ENCODE measurements around the gene DOLPP1. TPM values are rescaled to one million over a fixed set of nuclear protein-coding genes. Genes with fewer than 3 reads are reported as not detected.

The DOLPP1 gene
- total and polyA plus RNA-seq, 2 of the 13 experiments (the other 11 are each of a cell fraction or from before 2014, with no cell fraction given): 21.0 to 34.1 TPM

DNA sequence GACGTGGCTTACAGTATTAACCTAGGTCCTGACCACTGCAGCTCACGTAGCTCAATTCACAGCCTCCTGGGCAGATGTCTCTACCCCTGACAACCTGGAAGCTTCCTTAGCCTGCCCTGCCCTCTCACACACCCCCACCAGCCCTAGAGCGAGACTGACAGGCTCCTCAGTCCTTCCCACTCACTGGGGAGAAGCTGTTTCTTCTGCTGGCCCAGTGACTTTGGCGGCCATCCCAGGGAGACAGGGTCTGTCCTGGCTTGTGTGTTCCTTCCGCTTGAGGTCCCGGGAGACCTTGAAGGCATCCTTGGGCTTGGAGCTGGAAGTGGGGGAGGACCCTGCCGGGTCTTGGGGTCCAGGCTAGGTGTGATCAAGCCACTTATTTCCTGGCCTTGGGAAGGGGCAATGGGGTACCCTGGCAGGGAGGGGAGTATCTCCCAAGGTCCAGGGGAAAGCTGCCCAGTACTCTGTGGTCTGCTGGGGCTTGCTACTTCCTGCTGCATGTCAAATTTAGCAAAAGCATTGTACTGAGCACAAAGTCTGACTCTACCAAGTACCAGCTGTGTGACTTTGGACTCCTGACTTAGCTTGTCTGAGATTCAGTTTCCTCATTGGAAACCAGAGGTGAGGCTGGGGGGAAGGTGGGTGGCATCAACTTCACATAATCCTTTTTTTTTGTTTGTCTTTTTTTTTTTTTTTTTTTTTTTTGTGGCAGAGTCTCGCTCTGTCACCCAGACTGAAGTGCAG, 42.6 kb upstream of the DOLPP1 start (continued):
- TF ChIP-seq, protein P1, sequence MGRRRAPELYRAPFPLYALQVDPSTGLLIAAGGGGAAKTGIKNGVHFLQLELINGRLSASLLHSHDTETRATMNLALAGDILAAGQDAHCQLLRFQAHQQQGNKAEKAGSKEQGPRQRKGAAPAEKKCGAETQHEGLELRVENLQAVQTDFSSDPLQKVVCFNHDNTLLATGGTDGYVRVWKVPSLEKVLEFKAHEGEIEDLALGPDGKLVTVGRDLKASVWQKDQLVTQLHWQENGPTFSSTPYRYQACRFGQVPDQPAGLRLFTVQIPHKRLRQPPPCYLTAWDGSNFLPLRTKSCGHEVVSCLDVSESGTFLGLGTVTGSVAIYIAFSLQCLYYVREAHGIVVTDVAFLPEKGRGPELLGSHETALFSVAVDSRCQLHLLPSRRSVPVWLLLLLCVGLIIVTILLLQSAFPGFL (CRISPR knock-in tag; IDR thresholded peaks at IDR 0.05): no peak
- TF ChIP-seq HNF4G (IDR thresholded peaks at IDR 0.05; ENCODE audit: borderline replicate concordance, low read depth, low read length) (peak; percentile 96), HNF4G (CRISPR knock-in tag; IDR thresholded peaks at IDR 0.05; ENCODE audit: borderline replicate concordance, low read depth) (peak; percentile 69; the same call in 1 of the 2 replicates), ZNF879 (CRISPR knock-in tag; IDR thresholded peaks at IDR 0.05) (no peak), U2AF2 (IDR thresholded peaks at IDR 0.05; ENCODE audit: low read depth, low read length) (no peak), ZNF670 (CRISPR knock-in tag; IDR thresholded peaks at IDR 0.05; ENCODE audit: borderline replicate concordance) (no peak), ZNF230 (CRISPR knock-in tag; IDR thresholded peaks at IDR 0.05) (peak; percentile 70; the same call in 1 of the 2 replicates), ZNF496 (CRISPR knock-in tag; IDR thresholded peaks at IDR 0.05; ENCODE audit: insufficient replicate concordance) (no peak), PHB2 (IDR thresholded peaks at IDR 0.05; ENCODE audit: partially characterized antibody) (no peak), ZMYM3 (CRISPR knock-in tag; IDR thresholded peaks at IDR 0.05) (peak; percentile 36; the same call in 1 of the 2 replicates), TRIM24 (CRISPR knock-in tag; IDR thresholded peaks at IDR 0.05) (no peak), TBX2 (CRISPR knock-in tag; IDR thresholded peaks at IDR 0.05; ENCODE audit: borderline replicate concordance) (no peak), NFE2 (CRISPR knock-in tag; IDR thresholded peaks at IDR 0.05) (no peak), ZSCAN21 (CRISPR knock-in tag; IDR thresholded peaks at IDR 0.05; ENCODE audit: borderline replicate concordance) (peak; percentile 95; the same call in 1 of the 2 replicates), ZFP1 (CRISPR knock-in tag; IDR thresholded peaks at IDR 0.05) (no peak), ZNF777 (CRISPR knock-in tag; IDR thresholded peaks at IDR 0.05) (no peak), GFI1 (CRISPR knock-in tag; IDR thresholded peaks at IDR 0.05; ENCODE audit: borderline replicate concordance) (peak; percentile 66; the same call in 1 of the 2 replicates)
- TF ChIP-seq, protein P2, sequence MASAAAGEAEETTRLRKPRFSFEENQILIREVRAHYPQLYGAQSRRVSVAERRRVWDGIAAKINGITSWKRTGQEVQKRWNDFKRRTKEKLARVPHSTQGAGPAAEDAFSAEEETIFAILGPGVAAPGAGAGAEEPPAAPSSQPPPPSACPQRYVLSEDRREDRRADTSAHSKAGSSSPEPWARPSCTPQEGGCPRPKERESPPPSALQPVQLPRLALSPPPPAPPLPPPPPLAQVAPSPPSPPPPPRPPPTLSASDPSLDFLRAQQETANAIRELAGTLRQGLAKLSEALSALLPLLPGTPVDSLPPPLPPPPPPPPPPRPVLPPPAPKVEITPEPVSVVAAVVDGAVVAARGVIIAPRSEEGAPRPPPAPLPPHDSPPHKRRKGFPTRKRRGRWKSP (CRISPR knock-in tag; IDR thresholded peaks at IDR 0.05): no peak
- TF ChIP-seq, protein P3, sequence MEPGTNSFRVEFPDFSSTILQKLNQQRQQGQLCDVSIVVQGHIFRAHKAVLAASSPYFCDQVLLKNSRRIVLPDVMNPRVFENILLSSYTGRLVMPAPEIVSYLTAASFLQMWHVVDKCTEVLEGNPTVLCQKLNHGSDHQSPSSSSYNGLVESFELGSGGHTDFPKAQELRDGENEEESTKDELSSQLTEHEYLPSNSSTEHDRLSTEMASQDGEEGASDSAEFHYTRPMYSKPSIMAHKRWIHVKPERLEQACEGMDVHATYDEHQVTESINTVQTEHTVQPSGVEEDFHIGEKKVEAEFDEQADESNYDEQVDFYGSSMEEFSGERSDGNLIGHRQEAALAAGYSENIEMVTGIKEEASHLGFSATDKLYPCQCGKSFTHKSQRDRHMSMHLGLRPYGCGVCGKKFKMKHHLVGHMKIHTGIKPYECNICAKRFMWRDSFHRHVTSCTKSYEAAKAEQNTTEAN (CRISPR knock-in tag; conservative IDR thresholded peaks at IDR 0.05): no peak
- TF ChIP-seq, protein P4, sequence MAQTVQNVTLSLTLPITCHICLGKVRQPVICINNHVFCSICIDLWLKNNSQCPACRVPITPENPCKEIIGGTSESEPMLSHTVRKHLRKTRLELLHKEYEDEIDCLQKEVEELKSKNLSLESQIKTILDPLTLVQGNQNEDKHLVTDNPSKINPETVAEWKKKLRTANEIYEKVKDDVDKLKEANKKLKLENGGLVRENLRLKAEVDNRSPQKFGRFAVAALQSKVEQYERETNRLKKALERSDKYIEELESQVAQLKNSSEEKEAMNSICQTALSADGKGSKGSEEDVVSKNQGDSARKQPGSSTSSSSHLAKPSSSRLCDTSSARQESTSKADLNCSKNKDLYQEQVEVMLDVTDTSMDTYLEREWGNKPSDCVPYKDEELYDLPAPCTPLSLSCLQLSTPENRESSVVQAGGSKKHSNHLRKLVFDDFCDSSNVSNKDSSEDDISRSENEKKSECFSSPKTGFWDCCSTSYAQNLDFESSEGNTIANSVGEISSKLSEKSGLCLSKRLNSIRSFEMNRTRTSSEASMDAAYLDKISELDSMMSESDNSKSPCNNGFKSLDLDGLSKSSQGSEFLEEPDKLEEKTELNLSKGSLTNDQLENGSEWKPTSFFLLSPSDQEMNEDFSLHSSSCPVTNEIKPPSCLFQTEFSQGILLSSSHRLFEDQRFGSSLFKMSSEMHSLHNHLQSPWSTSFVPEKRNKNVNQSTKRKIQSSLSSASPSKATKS (CRISPR knock-in tag; IDR thresholded peaks at IDR 0.05): no peak
- TF ChIP-seq, protein P5, sequence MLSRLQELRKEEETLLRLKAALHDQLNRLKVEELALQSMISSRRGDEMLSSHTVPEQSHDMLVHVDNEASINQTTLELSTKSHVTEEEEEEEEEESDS (CRISPR knock-in tag; IDR thresholded peaks at IDR 0.05; ENCODE audit: borderline replicate concordance): no peak
- TF ChIP-seq, protein P6, sequence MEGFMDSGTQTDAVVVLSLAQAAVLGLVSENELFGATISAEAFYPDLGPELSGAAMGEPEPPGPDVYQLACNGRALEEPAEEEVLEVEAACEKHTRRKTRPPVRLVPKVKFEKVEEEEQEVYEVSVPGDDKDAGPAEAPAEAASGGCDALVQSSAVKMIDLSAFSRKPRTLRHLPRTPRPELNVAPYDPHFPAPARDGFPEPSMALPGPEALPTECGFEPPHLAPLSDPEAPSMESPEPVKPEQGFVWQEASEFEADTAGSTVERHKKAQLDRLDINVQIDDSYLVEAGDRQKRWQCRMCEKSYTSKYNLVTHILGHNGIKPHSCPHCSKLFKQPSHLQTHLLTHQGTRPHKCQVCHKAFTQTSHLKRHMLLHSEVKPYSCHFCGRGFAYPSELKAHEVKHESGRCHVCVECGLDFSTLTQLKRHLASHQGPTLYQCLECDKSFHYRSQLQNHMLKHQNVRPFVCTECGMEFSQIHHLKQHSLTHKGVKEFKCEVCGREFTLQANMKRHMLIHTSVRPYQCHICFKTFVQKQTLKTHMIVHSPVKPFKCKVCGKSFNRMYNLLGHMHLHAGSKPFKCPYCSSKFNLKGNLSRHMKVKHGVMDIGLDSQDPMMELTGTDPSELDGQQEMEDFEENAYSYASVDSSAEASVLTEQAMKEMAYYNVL (CRISPR knock-in tag; IDR thresholded peaks at IDR 0.05; ENCODE audit: borderline replicate concordance): no peak

All from HepG2 (cell line).